Stimulated activated CD8-positive, alpha-beta memory T cell treated with anti-CD3 and anti-CD28 coated beads, Interleukin-4, amount 100 ng/mL, for 4 hours (primary cell): ENCODE measurements around the gene SLC15A1.

ENCODE experiments used
- DNase-seq, 2 donors: peaks; one replicate each; pipeline ENCODE4 v3.0.0-alpha.2; 2020; ENCODE audit warnings: low read depth in 2 of 2, low spot score in 1 of 2

Gene SLC15A1, protein sequence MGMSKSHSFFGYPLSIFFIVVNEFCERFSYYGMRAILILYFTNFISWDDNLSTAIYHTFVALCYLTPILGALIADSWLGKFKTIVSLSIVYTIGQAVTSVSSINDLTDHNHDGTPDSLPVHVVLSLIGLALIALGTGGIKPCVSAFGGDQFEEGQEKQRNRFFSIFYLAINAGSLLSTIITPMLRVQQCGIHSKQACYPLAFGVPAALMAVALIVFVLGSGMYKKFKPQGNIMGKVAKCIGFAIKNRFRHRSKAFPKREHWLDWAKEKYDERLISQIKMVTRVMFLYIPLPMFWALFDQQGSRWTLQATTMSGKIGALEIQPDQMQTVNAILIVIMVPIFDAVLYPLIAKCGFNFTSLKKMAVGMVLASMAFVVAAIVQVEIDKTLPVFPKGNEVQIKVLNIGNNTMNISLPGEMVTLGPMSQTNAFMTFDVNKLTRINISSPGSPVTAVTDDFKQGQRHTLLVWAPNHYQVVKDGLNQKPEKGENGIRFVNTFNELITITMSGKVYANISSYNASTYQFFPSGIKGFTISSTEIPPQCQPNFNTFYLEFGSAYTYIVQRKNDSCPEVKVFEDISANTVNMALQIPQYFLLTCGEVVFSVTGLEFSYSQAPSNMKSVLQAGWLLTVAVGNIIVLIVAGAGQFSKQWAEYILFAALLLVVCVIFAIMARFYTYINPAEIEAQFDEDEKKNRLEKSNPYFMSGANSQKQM

DNA sequence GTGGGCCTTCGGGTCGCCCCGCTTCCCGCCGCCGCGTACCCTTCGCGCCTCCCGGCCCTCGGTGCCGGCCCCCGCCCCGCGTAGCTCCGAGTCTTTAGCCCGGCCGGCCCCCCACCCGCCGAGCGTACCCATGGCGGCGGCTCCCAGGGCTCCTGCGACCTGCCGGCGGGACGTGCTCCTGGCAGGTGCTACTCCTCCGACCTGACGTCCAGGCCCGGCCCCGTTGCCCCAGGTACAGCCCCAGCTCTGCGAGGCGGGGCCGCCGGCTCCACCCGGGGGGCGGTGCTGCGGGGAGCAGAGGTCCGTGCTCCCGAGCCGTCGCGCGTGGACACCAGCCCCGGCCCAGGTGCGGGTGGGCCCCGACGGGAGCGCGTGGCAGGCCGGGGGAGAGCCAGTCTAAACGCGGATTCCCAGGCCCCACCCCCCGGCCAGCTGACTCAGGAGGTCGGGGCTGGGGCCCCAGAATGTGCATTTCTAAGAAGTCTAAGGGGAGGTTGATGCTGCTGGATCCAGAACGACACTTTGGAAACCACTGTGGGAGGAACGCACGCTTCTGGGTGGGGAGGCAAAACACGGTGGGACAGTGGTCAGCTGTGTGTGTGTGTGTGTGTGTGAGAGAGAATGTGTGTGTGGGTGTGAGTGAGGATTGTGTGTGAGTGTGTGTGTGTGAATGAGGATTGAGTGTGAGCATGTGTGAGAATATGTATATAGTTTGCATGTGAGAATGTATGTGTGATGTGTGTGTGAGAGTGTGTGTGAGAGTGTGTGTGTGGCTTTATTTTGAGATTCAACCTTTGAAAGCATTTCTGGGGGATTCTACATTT is at the start of gene SLC15A1:
Gene SLC15A1 (minus strand): TSS at position 206 of the 824 bp plus-strand sequence. CDS start 74 bp downstream, at position 132.
- no peak for DNase-seq

DNA sequence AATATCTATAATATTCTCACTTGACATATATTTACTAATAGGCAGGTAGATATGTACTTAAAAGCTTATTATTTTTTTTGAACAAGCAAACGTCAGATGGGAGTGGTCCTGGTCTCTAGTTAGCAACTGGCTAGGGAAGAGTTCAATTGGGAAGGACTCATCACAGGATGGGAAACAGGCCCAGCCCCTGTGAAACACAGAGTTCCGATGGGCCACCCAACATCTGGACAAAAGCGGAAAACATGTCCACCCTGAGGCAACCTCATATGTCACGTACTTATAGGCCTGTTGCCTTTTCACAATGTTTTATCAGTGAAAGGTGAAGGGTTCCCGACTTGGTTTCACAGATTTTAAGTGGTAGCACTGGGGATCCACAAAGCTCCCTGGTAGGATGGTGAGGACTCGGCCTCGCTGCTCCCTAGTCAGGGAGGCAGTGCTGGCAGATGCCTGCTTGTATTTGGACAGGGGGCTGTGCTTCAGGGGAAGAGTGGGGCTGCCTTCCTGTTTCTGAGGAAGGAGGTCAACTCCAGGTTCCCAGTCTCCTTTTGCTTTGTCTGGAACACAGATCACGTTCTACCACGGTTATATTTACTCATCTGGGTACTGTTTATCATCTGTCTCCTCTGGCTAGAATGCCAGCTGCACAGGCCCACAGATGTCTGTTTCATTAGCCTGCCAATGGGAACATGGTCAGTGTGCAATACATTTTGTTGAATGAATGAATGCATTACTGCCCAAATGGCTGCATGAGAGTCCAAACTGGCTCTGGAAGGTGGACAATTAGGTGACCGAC is 49.4 kb upstream of the SLC15A1 start:
- DNase-seq: no peak

DNA sequence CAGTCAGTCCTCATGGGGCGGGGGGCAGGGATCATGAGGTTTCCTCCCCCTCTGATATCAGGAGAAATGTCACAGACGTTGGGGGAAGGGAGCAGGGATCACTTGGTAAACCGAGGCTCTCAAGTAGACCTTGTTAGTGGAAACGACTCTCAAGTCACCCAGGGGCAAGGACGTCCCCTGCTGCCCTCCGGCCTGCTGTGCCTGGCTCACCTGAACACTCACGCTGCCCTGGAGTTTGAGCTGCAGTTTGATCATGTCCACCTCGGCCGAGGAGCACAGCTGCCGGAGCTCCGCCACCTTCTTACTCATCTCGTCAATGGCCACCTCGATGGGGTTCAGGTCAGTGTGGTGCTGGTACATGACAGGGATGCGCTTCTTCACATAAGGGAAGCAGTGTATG is 47.6 kb upstream of the SLC15A1 start:
- DNase-seq: no peak

DNA sequence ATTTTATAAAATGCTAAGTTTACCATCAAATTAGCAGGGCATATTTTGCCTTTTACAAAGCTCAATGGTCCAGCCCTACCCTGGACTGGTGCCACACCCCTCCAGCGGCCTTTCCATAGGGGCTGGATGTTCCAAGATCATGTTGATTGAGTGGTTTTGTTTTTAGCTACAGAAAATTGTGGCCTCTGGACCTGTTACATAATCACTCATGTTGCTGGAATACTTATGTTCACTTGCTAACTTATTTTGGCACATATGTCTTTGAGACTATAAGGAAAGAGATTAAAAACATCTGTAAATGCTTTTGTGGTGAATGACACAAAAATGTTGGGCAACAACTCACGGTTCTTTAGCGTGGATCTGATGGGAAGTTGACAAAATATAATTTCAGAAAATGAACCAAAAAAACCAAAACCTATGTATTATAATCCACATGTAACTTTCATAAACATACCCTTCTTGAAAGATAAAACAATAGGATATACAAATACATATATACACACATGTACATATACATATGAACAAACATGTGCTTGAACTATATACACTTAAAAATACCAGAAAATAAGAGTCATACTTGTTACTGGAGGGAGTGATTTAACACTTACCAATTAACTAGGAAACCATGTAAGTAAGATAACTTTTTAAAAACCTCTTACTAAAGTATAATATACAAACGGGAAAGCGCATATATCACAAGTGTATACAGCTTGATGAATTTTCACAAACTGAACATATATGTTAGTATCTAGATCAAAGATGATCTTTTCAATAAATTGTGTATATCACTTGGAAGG is 46.6 kb upstream of the SLC15A1 start:
- DNase-seq: no peak

DNA sequence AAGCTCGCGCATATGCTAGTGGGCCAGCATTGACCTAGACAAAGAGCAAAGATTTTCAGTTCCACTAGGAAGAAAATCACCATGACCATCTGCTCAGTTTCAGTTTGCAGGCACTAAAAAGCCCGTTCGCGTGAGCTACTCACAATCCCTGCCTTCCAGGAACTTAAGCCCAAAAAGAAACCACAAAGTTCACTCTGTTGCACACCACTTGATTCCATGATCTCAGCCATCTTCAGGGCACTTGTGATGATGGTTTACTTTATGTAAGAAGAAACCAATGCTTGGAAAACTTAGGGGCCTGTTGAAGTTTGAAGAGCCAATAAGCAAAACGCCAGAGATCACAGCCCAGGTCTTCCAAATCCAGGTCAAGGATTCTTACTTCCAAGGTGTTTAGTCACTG is 45.0 kb upstream of the SLC15A1 start:
- no peak for DNase-seq

DNA sequence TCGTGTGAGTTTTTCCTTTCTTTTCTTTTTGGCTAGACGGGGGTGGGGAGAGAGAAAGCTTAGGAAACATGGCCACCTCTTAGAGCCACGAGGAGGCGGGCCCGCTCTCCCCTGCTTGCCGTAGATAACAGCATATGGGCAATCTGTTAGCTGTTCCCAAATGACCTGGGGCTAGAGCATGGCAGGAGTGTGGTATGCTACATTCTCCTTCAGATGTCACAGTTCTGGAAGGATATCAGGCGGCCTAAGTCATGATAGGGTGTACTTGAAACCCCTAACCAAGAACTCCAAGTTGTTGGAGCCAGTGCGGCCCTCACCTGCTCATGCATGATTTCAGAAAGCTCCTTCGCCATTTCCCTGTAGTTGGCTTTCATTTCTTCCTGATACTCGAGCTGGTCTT is 44.3 kb upstream of the SLC15A1 start:
- no peak for DNase-seq

DNA sequence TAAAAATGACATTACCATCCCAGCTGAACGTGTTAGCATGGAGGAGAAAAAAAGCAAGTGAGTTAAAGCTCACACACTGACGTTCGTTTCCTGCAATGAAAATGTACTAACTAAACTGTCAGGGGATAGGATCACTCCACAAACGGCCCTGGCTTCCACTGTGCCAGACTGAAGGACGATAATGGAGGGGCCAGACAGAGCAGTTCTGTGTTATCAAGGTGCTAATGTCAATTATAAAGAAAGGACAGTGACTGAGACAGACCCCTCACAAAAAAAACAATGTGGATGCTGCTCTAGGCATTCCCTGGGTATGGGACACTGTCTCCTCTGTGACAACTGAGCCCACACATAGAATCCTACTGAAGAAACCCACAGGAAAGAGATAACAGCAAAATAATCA is 43.7 kb upstream of the SLC15A1 start:
- DNase-seq: no peak

DNA sequence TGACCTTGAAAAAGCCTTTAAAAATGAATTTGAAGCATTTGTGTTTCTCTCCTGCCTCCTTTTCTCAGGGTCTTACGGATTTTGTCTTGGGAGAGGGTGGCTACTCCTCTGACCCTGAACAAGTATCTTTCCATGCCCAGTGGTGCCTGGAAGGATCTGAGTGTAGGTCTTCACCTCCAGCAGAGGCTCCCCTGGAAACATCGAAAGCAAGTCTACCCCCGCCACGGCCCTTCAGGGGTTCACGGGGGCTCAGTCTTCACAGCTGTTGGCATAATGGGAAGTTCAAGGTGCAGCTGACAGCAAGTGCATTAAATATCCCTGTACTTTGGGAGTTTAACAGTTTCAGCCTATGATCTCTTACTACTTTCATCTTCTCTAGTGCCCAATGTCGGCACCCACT is 42.7 kb upstream of the SLC15A1 start:
- DNase-seq: no peak

DNA sequence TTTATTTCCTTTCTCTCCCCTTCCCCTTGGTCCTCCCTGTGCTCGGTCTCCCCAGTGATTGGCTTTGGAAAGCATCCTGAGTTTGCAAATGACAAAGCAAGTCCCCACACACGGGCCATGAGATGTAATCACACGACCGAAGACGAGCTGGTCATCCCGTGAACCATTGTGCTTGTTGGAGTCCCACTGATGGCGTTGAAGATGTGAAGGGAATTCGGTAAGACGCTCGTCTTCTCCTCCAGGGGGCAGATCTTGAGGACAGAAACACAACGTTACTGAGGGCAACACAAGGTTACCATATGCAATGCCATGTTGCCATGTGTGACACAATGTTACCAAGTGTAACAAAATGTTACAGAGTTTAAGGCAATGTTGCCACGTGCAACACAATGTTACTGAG is 42.0 kb upstream of the SLC15A1 start:
- DNase-seq: no peak

DNA sequence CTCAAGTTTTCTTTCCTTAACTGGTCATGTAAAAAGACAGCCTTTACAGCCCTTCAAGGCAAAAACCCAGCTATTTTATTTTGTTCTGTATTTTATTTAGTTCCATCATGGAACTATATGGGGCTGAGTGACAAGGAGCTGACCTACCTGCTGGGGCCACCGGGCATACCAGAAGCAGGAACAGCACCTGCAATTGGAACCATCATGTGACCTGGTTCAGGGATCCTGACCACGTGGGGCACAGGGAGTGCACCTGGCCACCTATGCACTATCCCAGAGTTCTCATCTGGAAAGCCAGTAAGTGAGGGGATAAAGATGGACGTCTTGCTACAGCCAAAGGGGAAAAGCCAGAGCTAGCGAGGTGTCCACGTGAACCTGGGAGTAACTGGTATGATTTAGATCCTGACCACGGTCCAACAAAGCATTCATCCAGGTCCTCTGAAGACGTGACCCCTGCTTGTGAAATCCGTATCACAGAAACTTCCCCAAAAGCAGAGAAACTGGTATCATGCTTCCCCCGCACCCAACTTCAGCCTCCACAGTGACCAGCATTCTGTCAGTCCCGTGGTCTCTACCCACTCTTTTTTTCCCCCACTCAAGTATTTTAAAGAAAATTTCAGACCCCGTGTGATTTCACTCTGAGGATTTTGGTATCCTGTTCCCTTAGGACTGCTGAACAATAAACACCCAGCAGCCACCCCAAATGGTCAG is 40.5 kb upstream of the SLC15A1 start:
- DNase-seq: no peak

DNA sequence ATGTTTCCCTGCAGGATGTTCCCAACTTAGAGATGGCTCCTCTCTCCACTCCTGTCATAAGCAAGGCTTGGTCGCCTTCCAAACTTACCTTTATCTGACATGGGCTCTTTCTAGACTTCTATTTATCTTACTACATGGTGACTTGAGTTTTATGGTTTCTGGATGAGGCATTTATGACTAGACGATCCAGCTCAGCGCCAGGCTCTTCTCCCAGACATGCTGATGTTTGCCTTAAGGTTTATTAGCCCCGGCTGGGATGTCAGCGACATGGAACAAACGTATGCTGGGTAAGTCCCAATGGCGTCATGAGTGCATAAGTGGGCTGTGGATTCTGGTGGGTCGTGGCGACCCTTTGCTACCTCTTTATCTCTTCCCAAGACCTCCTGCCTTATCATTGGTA is 39.8 kb upstream of the SLC15A1 start:
- no peak for DNase-seq

DNA sequence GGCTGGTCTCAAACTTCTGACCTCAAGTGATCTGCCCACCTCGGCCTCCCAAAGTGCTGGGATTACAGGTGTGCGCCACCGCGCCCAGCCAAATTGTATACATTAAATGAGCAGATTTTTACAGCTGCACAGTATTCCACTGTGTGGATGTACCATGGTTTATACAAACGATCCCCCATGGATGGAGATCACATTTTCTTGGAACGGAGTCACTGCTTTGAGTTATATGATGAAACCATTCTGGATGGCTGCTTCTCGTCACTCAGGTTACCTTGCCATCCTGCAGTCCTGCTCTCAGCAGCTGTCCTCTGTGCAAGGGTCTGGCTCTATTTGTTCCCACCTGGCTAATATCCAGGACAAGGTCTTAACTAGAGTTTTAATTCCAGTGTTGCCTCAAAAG is 39.1 kb upstream of the SLC15A1 start:
- DNase-seq: no peak

DNA sequence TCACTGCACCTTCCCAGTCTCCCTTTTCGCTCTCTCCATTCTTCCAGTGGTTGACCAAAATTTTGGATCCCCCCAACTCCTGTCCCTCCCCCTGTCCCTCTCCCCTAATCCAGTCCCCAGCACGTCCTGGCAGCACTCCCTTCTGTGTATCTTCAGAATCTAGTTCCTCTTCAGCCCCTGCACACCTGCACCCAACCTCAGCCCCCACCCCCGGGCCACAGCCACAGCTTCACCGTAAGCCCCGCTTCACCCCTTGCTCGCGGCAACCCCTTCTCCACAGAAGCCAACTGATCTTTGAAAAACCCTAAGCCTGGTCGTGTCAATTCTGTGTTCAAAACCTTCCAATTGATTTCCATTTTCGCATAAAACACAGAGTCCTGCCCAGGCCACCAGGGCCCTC is 35.5 kb upstream of the SLC15A1 start:
- DNase-seq: no peak

DNA sequence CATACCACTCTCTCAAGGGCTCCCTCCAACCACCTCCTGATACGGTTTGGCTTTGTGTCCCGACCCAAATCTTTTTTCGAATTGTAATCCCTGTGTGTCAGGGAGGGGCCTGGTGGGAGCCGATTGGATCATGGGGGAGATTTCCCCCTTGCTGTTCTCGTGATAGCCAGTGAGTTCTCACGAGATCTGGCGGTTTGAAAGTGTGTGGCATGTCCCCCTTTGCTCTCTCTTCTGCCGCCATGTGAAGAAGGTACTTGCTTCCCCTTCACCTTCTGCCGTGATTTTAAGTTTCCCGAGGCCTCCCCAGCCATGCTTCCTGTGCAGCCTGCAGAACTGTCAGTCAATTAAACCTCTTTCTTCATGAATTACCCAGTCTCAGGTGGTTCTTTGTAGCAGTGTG is 34.7 kb upstream of the SLC15A1 start:
- DNase-seq: no peak

DNA sequence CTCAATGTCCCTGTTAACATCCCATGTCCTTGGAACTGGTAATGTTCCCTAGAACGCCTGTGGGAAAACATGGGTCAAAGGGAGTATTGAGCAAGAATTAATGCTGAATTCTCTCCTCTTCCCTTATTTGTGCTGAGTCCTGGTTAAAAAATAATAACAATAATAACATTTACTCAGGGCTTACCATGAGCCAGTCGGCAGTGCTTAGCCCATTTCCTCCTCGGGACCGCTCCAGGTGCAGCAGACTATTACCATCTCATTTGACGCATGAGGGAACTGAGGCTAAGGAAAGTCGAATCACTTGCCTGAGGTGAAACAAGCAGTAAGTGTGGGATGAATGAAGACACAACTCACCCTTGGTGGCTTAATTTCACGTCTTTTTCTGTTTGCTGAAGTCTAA is 33.6 kb upstream of the SLC15A1 start:
- DNase-seq: no peak

DNA sequence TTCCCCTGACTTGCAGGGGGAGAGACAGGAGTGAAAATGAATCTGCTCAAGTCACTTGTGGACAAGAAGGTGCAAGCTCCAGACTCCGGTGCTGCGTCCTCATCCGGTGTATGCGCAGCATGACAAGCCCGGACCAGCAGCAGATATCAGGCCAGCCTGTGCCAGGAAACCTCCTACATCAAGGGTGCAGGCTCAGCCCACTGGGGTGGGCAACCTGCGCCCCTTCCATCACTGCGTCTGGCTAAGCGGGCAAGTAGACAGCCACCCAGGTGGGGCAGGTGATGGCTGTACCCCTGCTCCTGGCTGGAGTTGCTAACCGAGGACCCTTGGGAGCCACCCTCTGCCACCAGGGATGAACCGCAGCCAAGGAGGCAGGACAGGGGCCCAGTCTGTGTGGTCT is 32.9 kb upstream of the SLC15A1 start:
- DNase-seq: no peak

DNA sequence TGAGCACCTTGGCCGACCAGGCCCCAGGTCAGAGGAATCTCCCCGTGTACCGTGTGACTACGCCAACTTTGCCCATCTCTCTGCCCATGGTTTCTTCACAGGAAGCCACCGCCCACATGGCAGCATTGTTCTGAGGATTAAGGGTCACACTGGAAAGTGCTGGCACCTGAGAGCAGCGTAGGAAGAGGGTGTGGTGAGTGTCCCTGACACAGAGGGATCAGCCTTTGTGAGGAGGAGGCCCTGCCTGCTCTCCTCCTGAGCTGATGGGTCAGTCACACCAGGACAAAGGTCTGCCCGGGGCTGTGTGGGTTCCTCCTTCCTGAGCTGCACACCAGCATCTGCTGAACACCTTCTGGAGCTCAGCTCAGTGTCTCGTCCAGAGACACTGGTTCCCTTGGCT is 32.2 kb upstream of the SLC15A1 start:
- no peak for DNase-seq

DNA sequence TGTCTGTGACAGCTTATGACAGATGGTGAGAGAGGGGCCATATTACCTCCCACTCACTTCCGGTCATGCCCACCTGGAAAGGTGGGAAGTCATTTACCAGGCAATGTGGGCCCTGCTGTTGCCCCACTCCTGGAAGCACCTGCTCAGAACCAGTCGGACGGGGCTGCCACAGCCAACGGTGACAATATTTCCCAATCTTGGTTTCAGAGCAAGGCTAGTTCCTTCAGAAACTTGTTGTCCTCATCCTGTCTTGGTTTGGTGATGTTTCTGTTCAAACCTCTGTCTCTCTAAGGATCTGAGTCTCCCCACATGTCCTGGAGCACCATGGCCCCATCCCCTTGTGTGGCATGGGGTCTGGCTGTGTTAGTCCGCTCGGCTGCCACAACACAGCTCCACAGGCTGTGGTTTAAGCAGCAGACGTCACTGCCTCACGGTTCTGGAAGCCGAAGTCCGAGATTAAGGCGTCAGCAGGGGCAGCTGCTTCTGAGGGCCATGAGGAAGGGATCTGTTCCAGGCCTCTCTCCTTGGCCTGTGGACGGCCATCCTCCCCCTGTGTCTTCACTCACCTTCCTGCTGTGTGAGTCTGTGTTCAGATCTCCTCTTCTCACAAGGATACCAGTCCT is 31.5 kb upstream of the SLC15A1 start:
- DNase-seq: no peak

DNA sequence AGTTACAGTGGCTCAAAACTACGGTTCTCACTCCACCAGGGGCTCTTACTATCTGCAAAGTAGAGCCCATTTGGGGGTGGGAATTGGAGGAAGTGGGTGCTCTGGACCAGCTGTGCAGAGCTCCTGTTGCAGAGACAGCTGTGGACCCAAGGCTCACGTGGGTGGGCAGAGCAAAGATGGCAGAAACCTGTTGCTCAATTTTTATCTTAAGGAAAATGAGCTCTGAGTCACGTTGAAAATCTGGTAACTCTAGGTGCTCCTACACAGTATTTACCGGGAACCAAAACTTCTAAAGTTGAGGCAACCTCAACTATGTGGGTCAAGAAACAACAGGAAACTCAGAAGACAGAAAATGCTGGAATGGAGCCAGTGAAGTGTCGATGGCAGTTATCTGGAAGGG is 30.2 kb upstream of the SLC15A1 start:
- DNase-seq: no peak
